Subcutaneous adipose tissue (tissue), 4 donors: ENCODE measurements around the gene KCNA3. TPM values are rescaled to one million over a fixed set of nuclear protein-coding genes. Genes with fewer than 3 reads are reported as not detected.

Experiments used
- total RNA-seq, 4 donors: library from RNA; depleted of rRNA; stranded (reverse); fragments of >200 nt; gene quantifications; one replicate each; pipeline ENCODE4 v1.1.0, GENCODE V29; 2016
- TF ChIP-seq, protein P1 (sequence below): fragments of 450-650 bp; IDR thresholded peaks from one replicate; pipeline ENCODE4 v1.5.1; 2016; ENCODE audit warnings: low read depth, mild to moderate bottlenecking, control low read depth, antibody characterized with exemption, moderate library complexity

KCNA3 gene
- total RNA-seq, result 1 to 10 TPM in 2 of 4 donors, under 1 TPM in 2; 0.38 to 2.2 (median 1.4) TPM

- TF ChIP-seq, protein P1, sequence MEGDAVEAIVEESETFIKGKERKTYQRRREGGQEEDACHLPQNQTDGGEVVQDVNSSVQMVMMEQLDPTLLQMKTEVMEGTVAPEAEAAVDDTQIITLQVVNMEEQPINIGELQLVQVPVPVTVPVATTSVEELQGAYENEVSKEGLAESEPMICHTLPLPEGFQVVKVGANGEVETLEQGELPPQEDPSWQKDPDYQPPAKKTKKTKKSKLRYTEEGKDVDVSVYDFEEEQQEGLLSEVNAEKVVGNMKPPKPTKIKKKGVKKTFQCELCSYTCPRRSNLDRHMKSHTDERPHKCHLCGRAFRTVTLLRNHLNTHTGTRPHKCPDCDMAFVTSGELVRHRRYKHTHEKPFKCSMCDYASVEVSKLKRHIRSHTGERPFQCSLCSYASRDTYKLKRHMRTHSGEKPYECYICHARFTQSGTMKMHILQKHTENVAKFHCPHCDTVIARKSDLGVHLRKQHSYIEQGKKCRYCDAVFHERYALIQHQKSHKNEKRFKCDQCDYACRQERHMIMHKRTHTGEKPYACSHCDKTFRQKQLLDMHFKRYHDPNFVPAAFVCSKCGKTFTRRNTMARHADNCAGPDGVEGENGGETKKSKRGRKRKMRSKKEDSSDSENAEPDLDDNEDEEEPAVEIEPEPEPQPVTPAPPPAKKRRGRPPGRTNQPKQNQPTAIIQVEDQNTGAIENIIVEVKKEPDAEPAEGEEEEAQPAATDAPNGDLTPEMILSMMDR, result no peak
Observed at GRCh38 chr1:110674337-110675059, at the start of gene KCNA3. Gene KCNA3 (minus strand): TSS chr1:110674940. CDS start chr1:110674809, 131 bp downstream.

GRCh38 chr1:110722807-110723206, 48.1 kb upstream of the KCNA3 start:
- TF ChIP-seq, protein P1, result no peak

DNA sequence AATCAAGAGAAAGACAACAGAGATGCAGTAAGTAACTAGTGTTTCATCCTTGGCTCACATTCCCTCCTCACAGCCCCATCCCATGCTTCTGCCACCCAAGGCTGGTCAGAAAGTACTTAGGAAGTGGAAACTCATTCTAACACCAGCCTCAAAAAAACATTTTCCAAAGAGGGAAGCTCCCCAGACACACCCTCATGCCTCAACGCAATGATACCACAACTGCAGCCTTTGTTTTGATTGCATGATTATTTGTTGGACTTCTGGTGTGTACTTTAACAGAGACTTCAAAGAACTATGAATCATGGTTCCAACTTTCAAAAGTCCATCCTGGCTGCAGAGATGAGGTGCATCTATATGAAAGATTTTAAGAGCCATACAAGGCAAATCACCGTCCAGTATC, 45.2 kb upstream of the KCNA3 start:
- TF ChIP-seq, protein P1, result no peak

GRCh38 chr1:110718452-110718851, 43.7 kb upstream of the KCNA3 start:
- TF ChIP-seq, protein P1, result no peak

GRCh38 chr1:110717179-110717578, 42.4 kb upstream of the KCNA3 start:
- TF ChIP-seq, protein P1, result no peak

- TF ChIP-seq, protein P1, result no peak
Observed at GRCh38 chr1:110714374-110714995, 39.7 kb upstream of the KCNA3 start.

- TF ChIP-seq, protein P1, result no peak
Observed at GRCh38 chr1:110713221-110713620, 38.5 kb upstream of the KCNA3 start.
